Activated CD8-positive, alpha-beta memory T cell treated with anti-CD3 and anti-CD28 coated beads, Interleukin-2, amount 50 U/mL, for 4 hours (primary cell): ENCODE results near the gene RASSF5.
"Not testable (repeated sequence)": the region's sequence is repeated elsewhere in the genome, so short reads cannot be mapped to it uniquely, and the experiment has no call there.

ENCODE experiments used
- DNase-seq: peaks from one replicate; pipeline ENCODE4 v3.0.0-alpha.2; 2020

Gene RASSF5

GRCh38 chr1:206591226-206591625 lies 83.9 kb downstream of the RASSF5 start:
- DNase-seq, result no peak

GRCh38 chr1:206591696-206592095 lies 84.4 kb downstream of the RASSF5 start:
- DNase-seq, result no peak

- no peak for DNase-seq
Measured at GRCh38 chr1:206593351-206593925, 86.1 kb downstream of the RASSF5 start.

GRCh38 chr1:206595581-206596318 lies 88.4 kb downstream of the RASSF5 start:
- DNase-seq, result no peak

GRCh38 chr1:206596319-206596666 lies 89.0 kb downstream of the RASSF5 start:
- no peak for DNase-seq

GRCh38 chr1:206600527-206600926 lies 93.2 kb downstream of the RASSF5 start:
- no peak for DNase-seq

GRCh38 chr1:206604861-206605260 lies 97.5 kb downstream of the RASSF5 start:
- no peak for DNase-seq

- no peak for DNase-seq
Measured at GRCh38 chr1:206606867-206607266, 99.5 kb downstream of the RASSF5 start.

- DNase-seq, result peak; percentile 62
Measured at GRCh38 chr1:206608108-206608698, 100.9 kb downstream of the RASSF5 start.

- DNase-seq, result no peak
Measured at GRCh38 chr1:206609229-206609991, 102.1 kb downstream of the RASSF5 start.

GRCh38 chr1:206612129-206612876 lies 105.0 kb downstream of the RASSF5 start, which contains the start of gene EIF2D:
Gene EIF2D (minus strand): TSS chr1:206612465. CDS start chr1:206612342, 123 bp downstream.
- DNase-seq, result peak; percentile 95

- not testable (repeated sequence) for DNase-seq
Measured at GRCh38 chr1:206626396-206626795, 119.1 kb downstream of the RASSF5 start.

- no peak for DNase-seq
Measured at GRCh38 chr1:206628916-206629315, 121.6 kb downstream of the RASSF5 start.

GRCh38 chr1:206631085-206631509 lies 123.8 kb downstream of the RASSF5 start:
- DNase-seq, result no peak

- no peak for DNase-seq
Measured at GRCh38 chr1:206633708-206634121, 126.4 kb downstream of the RASSF5 start.

GRCh38 chr1:206634365-206635079 lies 127.2 kb downstream of the RASSF5 start:
- DNase-seq, result peak; percentile 77

- peak; percentile 93 for DNase-seq
Measured at GRCh38 chr1:206635080-206635977, 128.0 kb downstream of the RASSF5 start, which contains the start of gene DYRK3. Gene DYRK3 (plus strand): TSS chr1:206635536. CDS start chr1:206635704, 168 bp downstream.

- DNase-seq, result no peak
Measured at GRCh38 chr1:206635978-206636345, 128.6 kb downstream of the RASSF5 start.

GRCh38 chr1:206636671-206637070 lies 129.3 kb downstream of the RASSF5 start:
- no peak for DNase-seq

GRCh38 chr1:206637605-206638004 lies 130.3 kb downstream of the RASSF5 start:
- DNase-seq, result no peak
